ENCODE data around the gene KIF4A.

Gene KIF4A

DNA sequence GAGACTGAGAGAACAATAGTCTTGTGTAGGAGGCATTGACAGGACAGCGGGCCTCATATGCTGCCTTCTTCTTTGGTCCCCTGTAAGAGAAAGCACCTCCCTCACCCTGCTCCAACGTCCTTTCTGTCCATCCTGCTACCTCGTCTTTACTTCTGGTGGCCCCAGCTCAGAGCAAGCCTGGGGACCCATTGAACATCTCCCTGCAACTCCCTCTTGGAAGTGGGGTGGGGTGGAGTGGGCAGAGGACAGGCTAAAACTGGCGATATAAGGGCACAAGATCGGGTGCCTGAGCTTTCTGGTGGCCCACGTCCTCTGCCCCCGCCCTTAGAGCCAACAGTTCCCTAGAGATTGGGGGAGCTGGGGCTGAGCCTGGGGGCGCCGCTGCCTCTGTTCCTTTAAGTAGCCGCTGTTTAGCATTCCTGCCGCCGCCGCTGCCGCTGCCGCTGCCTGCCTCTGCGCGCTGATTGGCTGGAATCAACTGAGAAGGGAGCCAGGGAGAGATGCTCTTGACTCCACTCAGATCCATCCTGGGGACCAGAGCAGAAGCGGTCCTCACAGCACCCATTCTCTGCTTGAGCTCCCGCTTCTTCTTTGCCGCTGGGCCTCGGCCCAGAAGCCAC lies 154.5 kb downstream of the KIF4A start, which contains the start of gene DLG3:
TSS of gene DLG3 (plus strand) at position 510 of the 620 bp plus-strand sequence. CDS start 367 bp downstream, outside the sequence.
- FAIRE-seq: peak; percentile 33

DNA sequence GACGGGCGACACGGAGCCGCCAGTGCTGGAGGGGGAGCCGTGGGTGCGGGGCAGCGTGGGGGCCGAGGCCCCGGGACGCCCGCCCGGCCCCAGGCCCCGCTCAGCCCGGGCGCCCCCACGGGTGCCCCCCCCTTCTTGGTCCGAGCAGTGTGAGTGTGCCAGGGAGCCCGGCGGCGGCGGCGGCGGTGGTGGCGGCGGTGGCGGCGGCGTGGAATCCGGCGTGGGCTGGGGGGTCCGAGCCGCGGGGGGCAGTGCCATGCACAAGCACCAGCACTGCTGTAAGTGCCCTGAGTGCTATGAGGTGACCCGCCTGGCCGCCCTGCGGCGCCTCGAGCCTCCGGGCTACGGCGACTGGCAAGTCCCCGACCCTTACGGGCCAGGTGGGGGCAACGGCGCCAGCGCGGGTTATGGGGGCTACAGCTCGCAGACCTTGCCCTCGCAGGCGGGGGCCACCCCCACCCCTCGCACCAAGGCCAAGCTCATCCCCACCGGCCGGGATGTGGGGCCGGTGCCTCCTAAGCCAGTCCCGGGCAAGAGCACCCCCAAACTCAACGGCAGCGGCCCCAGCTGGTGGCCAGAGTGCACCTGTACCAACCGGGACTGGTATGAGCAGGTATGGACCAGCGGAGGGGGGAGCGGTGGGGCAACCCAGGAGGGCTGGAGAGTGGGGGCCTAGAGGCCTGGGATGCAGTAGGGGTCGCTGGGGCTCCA lies 155.2 kb downstream of the KIF4A start:
- no peak for FAIRE-seq

GRCh38 chrX:70445951-70446350 lies 156.0 kb downstream of the KIF4A start:
- FAIRE-seq: no peak

GRCh38 chrX:70446380-70447350 lies 156.8 kb downstream of the KIF4A start:
- no peak for FAIRE-seq

- FAIRE-seq: no peak
Observed at GRCh38 chrX:70449457-70449966, 159.6 kb downstream of the KIF4A start.

- no peak for FAIRE-seq
Observed at GRCh38 chrX:70452143-70452733, 162.3 kb downstream of the KIF4A start.

- no peak for FAIRE-seq
Observed at GRCh38 chrX:70453024-70453618, 163.2 kb downstream of the KIF4A start.

DNA sequence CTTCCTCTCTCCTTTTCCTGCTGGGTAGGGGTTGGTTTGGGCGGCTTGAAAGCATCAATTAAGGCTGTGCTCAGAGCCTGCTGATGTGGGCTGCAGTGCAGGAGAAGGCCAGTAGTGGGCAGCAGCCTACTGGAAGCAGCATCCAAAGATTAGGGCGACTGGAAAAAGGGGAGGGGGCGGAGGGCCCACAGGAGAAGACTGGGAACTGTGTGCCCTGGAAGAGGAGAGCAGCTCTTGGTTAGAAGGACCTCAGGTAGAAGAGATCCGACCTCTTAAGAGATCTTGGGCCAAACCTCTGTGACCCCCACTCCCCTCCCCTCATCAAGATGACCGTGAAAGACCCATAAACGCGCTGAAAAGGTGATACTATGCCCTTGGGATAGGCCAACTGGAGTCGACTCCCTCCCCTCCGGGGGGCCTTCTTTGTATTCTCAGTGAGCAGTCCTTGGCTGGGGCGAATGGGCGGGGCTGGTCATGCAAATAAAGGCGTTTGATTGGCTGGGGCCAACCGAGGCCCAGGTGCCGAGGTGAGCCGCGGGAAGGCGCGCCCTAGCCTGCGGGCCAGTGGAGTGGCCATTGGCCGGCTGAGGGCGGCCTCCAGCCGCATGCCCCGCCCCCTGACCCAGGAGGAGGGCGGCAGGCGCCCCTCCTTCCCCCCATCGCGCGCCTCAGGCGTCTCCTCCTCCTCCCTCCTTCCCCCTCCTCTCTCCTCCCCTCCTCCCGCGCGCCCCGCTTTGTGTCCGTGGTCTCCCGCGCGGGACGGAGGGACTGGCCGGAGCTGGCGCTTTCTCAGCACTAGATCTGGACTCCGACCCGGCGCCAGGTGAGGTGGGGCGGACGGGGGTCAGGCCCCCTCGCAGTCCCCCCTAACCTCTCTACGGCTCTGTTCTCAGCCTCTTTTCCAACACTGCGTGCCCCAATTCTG lies 164.8 kb downstream of the KIF4A start:
- peak; percentile 93 for FAIRE-seq

DNA sequence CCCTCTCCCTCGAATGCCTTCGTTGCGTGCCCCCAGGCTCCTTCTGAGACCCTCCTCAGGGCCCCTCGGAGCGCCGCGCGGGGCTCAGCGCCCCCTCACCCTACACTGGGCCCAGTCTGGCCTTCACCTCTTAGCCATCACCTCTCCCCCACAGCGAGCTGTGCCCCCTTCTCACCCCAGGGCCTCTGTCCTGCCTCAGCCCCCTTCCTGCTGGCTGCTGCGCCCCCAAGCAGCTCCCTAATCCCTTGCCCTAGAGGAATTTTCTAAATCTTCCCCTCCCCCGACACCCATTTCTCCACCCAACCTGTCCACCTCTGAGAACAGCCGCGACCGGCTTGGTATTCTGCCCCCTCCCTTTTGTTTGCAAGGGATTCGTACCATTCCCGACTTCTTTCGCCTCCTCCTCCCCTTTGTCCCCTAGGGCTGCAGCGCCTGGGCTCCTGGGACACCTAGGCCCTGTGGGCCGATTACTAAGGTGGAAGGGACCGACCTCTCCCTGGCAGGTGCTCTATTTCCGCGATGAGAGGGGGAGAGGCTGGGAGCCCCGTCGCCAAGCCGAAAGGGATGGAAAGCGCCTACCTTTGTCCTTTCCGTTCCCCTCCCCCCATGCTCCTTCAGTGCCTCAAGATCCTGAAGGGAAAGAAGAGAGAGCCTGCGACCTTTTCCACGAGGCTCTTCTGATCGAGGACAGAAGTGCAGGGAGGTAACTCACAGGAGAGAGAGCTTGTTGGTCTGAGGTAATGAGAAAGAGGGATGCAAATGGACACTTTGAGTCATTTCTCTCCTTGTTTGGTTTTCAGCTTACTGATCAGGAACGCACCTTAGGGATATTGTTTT lies 165.7 kb downstream of the KIF4A start:
- FAIRE-seq: no peak

DNA sequence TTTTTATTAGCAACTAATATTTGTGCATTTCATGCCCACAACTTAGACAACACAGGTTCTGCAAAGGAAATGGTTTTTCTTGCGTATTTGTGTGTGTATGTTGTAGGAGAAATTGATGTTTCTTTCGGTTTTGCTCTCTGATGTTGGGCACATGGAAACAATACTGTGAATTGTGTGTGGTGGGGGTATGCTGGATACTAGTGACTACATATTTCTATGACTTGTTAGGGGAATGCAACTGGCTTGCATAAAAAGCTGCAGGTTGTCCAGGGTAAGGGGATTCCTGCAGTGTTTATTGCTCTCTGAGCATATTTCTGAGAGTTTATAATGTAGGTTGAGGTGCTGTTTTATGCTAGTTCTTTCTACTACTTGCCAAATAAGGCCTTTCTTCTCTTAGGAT lies 166.4 kb downstream of the KIF4A start:
- no peak for FAIRE-seq

DNA sequence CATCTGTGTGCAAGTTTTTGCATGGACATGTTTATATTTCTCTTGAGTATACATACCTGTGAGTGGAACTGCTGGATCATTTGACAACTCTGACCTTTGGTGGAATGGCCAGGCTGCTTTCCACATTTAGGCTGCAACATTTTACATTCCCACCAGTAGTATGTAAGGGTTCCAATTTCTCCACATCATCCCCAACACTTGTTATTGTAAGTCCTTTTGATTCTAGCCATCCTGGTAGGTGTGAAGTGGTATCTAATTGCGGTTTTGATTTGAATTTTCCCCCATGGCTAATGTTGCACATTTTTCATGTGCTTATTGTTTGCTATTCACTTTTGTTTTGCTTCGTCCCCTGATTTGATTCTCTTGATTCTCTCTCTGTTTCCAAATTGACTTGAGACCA lies 171.1 kb downstream of the KIF4A start:
- no peak for FAIRE-seq

DNA sequence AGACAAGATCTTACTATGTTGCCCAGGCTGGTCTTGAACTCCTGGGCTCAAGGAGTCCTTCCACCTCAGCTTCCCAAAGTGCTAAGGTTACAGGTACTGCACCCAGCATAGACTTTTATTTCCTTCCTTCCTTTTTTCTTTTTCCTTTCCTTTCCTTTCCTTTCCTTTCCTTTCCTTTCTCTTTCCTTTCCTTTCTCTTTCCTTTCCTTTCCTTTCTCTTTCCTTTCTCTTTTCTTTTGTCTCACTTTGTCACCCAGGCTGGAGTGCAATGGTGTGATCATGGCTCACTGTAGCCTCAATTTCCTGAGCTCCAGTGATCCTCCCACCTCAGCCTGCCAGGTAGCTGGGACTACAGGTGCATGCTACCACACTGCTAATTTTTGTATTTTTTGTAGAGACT lies 174.1 kb downstream of the KIF4A start:
- no peak for FAIRE-seq

GRCh38 chrX:70466968-70467367 lies 177.1 kb downstream of the KIF4A start:
- FAIRE-seq: no peak

DNA sequence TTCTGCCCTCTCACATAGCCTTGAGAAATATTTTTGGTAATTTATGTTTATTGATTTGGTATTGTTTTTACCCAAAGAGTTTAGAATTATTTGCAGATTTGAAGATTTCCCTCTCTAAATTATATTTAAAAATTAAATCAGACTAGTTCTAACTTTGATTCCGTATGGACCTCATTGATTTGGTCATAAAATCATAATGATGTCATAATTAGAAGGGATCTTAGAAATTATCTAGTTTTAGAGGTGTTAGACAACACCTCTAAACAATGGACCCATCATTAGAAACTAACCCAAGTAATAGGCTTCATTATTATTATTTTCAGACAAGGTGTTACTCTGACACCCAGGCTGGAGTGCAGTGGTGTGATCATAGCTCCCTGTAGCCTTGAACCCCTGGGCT lies 178.8 kb downstream of the KIF4A start:
- no peak for FAIRE-seq
